Panc1 (cell line): ENCODE results near the gene FYN. TPM values are rescaled to one million over a fixed set of nuclear protein-coding genes. Genes with fewer than 3 reads are reported as not detected.
A peak's percentile ranks its signal among the peaks of the same experiment; 100 is the strongest.

Experiments used
- ATAC-seq: fragments of 200-7000 bp; cut with Tn5 transposase; 2 replicates; pipeline ENCODE4 v1.9.1; 2020; ENCODE audit warnings: mild to moderate bottlenecking, moderate library complexity
- BruUV-seq: library from RNA; stranded (reverse); fragments of 400-500 nt; replicated peaks from 2 replicates; lab custom pipeline; 2021; lab: Mats Ljungman, UMichigan
- CTCF ChIA-PET: fragments of 300-600 bp; sonication (Branson Sonifier 250); formaldehyde crosslinking; loops from one replicate; lab custom pipeline; 2022; ENCODE audit warnings: antibody characterized with exemption; lab: Charles Lee
- POLR2A ChIA-PET: fragments of 300-600 bp; sonication (Branson Sonifier 250); formaldehyde crosslinking; loops from one replicate; lab custom pipeline; 2022; ENCODE audit warnings: antibody characterized with exemption; lab: Charles Lee
- DNase-seq: peaks from one replicate; pipeline ENCODE4 v3.0.0-alpha.2; 2010; ENCODE audit warnings: low read depth, low spot score
- H3K27ac ChIP-seq: 2 replicates; pipeline ENCODE4 v1.5.1; 2011; ENCODE audit warnings: mild to moderate bottlenecking, low read length, inconsistent platforms
- H3K27me3 ChIP-seq: fragments of 200-500 bp; sonication (Bioruptor generic); 2 replicates; pipeline ENCODE4 v1.6.0; 2014; ENCODE audit warnings: low read length, inconsistent platforms; ENCODE audit not compliant: control insufficient read depth, insufficient read depth
- H3K36me3 ChIP-seq: fragments of 200-500 bp; sonication (Bioruptor generic); 2 replicates; pipeline ENCODE4 v1.5.1; 2014; ENCODE audit warnings: inconsistent platforms, mild to moderate bottlenecking, low read length, moderate library complexity; ENCODE audit not compliant: control insufficient read depth, insufficient read depth
- H3K4me1 ChIP-seq: 2 replicates; pipeline ENCODE4 v1.5.1; 2011; ENCODE audit warnings: inconsistent platforms, mild to moderate bottlenecking, low read length, moderate library complexity; ENCODE audit not compliant: control insufficient read depth, insufficient read depth
- H3K4me3 ChIP-seq, 2 experiments: 2 replicates each; pipeline ENCODE4 v1.5.1; 2011 to 2012; ENCODE audit warnings: low read depth in 2 of 2, low read length in 2 of 2, mild to moderate bottlenecking in 2 of 2, inconsistent platforms in 1 of 2, moderate library complexity in 1 of 2
- H3K9me3 ChIP-seq: fragments of 200-500 bp; sonication (Bioruptor generic); 2 replicates; pipeline ENCODE4 v1.5.1; 2014; ENCODE audit warnings: low read depth, mild to moderate bottlenecking, inconsistent platforms, low read length, moderate library complexity; ENCODE audit not compliant: control insufficient read depth, insufficient read depth
- CTCF ChIP-seq: fragments of 450-650 bp; IDR thresholded peaks from 2 replicates; pipeline ENCODE4 v1.5.1; 2017; ENCODE audit warnings: mild to moderate bottlenecking
- POLR2AphosphoS5 ChIP-seq: IDR thresholded peaks from 2 replicates; pipeline ENCODE4 v1.6.1; 2012; ENCODE audit warnings: mild to moderate bottlenecking, low read depth, low read length, moderate library complexity
- SIN3A ChIP-seq: IDR thresholded peaks from 2 replicates; pipeline ENCODE4 v1.6.1; 2012; ENCODE audit warnings: low read depth, mild to moderate bottlenecking, low read length, moderate library complexity, borderline replicate concordance; ENCODE audit not compliant: insufficient read depth
- TCF7L2 ChIP-seq: IDR thresholded peaks from 2 replicates; pipeline ENCODE4 v1.6.1; 2011; ENCODE audit warnings: mild to moderate bottlenecking, low read depth, low read length, inconsistent platforms
- in situ Hi-C: cut with HindIII; loops from 2 replicates; pipeline ENCODE4 v1.10.0; 2016; ENCODE audit warnings: low sequenced_read_pairs, low pct_unique_long_range_greater_than_20kb
- intact Hi-C: fragments of 100-400 bp; cut with micrococcal nuclease; formaldehyde crosslinking; loops from one replicate; pipeline ENCODE4 v1.10.0; 2022; ENCODE audit not compliant: unreplicated experiment
- total RNA-seq: library from RNA; stranded (reverse); gene quantifications from one replicate; pipeline ENCODE4 v1.2.1, GENCODE V29; 2021; ENCODE audit not compliant: unreplicated experiment
- TF ChIP-seq, protein P1 (sequence below), 2 experiments: IDR thresholded peaks; 2 replicates each; pipeline ENCODE4 v1.6.1; 2011 to 2012; ENCODE audit warnings: low read depth in 2 of 2, control low read depth in 1 of 2, low read length in 1 of 2, mild to moderate bottlenecking in 1 of 2, moderate library complexity in 1 of 2; ENCODE audit not compliant: insufficient read depth in 1 of 2

The FYN gene
- total RNA-seq, 1 experiment from 2014 or later, result 4.2 TPM

DNA sequence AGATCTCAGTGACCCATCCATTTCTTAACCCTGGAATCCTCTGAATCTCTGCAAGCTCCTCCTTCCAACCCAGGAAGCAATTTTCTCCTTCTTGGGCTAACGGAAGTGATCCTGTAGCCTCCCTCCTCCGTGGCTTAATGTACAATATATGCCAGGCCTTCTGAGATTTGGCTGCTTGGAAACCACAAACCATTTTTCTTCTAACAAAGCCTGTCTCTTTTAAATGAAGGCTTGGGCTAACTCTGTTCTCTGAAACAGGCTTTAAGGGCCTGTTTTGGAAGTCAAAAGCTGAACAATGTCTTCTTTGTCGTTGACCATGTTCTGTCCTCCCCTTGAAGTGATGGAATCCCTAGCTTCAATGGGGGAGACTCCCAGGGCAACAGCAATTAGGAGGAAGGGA is 14.9 kb downstream of the FYN start:
- ATAC-seq (no peak), DNase-seq (no peak)
- Histone ChIP-seq H3K27me3 (peaks cover 25% of the 10 kb centered on the region), H3K36me3 (no peaks in the 10 kb centered on the region), H3K27ac (no peak overlapping the region), H3K9me3 (no peaks in the 10 kb centered on the region), H3K4me3 (no peak overlapping the region), H3K4me1 (no peaks in the 10 kb centered on the region)
- intact Hi-C loops, result no loop called here
- ChIA-PET CTCF (no interaction called here), POLR2A (interaction anchor here (0.6 kb wide), 1 partner anchor 8 kb away, joined by 7 read pairs; no protein-coding TSS in a partner anchor)
- no TSS peak for BruUV-seq
- in situ Hi-C loops, result no loop called here
- no peak for TF ChIP-seq TCF7L2
- TF ChIP-seq CTCF, result no peak
- no peak for TF ChIP-seq POLR2AphosphoS5
- TF ChIP-seq SIN3A, result no peak

GRCh38 chr6:111857674-111858337 is 15.4 kb downstream of the FYN start:
- Histone ChIP-seq H3K9me3 (no peaks in the 10 kb centered on the region), H3K4me3 (no peak overlapping the region), H3K27ac (no peak overlapping the region), H3K4me1 (no peaks in the 10 kb centered on the region), H3K36me3 (no peaks in the 10 kb centered on the region), H3K27me3 (peaks cover 25% of the 10 kb centered on the region)
- TF ChIP-seq POLR2AphosphoS5, result no peak
- no peak for TF ChIP-seq TCF7L2
- TF ChIP-seq CTCF, result no peak
- TF ChIP-seq SIN3A, result no peak
- intact Hi-C loops, result no loop called here
- in situ Hi-C loops, result no loop called here
- ChIA-PET POLR2A (interaction anchor here (0.6 kb wide), 1 partner anchor 8 kb away, joined by 7 read pairs; no protein-coding TSS in a partner anchor), CTCF (no interaction called here)
- DNase-seq (no peak), ATAC-seq (peak; percentile 41; the same call in 1 of the 2 replicates)
- no TSS peak for BruUV-seq

GRCh38 chr6:111855753-111856152 is 17.5 kb downstream of the FYN start:
- intact Hi-C loops (no loop called here), in situ Hi-C loops (no loop called here)
- no peaks in the 10 kb centered on the region for H3K4me1 ChIP-seq
- ATAC-seq (no peak), DNase-seq (no peak)
- H3K27ac ChIP-seq, result no peak overlapping the region
- no peaks in the 10 kb centered on the region for H3K36me3 ChIP-seq
- no peak overlapping the region for H3K4me3 ChIP-seq
- peaks cover 27% of the 10 kb centered on the region for H3K27me3 ChIP-seq
- ChIA-PET POLR2A (no interaction called here), CTCF (no interaction called here)
- BruUV-seq, result no TSS peak
- no peaks in the 10 kb centered on the region for H3K9me3 ChIP-seq
- TF ChIP-seq, protein P1, sequence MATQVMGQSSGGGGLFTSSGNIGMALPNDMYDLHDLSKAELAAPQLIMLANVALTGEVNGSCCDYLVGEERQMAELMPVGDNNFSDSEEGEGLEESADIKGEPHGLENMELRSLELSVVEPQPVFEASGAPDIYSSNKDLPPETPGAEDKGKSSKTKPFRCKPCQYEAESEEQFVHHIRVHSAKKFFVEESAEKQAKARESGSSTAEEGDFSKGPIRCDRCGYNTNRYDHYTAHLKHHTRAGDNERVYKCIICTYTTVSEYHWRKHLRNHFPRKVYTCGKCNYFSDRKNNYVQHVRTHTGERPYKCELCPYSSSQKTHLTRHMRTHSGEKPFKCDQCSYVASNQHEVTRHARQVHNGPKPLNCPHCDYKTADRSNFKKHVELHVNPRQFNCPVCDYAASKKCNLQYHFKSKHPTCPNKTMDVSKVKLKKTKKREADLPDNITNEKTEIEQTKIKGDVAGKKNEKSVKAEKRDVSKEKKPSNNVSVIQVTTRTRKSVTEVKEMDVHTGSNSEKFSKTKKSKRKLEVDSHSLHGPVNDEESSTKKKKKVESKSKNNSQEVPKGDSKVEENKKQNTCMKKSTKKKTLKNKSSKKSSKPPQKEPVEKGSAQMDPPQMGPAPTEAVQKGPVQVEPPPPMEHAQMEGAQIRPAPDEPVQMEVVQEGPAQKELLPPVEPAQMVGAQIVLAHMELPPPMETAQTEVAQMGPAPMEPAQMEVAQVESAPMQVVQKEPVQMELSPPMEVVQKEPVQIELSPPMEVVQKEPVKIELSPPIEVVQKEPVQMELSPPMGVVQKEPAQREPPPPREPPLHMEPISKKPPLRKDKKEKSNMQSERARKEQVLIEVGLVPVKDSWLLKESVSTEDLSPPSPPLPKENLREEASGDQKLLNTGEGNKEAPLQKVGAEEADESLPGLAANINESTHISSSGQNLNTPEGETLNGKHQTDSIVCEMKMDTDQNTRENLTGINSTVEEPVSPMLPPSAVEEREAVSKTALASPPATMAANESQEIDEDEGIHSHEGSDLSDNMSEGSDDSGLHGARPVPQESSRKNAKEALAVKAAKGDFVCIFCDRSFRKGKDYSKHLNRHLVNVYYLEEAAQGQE (IDR thresholded peaks at IDR 0.05; ENCODE audit: insufficient read depth in 1 of 2, low read depth in 2 of 2, low read length in 1 of 2), result no peak
- no peak for TF ChIP-seq CTCF
- no peak for TF ChIP-seq POLR2AphosphoS5
- no peak for TF ChIP-seq TCF7L2
- TF ChIP-seq SIN3A, result no peak
